ENCODE measurements around the gene STX10. TPM values are rescaled to one million over a fixed set of nuclear protein-coding genes. Genes with fewer than 3 reads are reported as not detected.

STX10 gene
- total RNA-seq, 1 donor from 2014 or later = 75.3 TPM

DNA sequence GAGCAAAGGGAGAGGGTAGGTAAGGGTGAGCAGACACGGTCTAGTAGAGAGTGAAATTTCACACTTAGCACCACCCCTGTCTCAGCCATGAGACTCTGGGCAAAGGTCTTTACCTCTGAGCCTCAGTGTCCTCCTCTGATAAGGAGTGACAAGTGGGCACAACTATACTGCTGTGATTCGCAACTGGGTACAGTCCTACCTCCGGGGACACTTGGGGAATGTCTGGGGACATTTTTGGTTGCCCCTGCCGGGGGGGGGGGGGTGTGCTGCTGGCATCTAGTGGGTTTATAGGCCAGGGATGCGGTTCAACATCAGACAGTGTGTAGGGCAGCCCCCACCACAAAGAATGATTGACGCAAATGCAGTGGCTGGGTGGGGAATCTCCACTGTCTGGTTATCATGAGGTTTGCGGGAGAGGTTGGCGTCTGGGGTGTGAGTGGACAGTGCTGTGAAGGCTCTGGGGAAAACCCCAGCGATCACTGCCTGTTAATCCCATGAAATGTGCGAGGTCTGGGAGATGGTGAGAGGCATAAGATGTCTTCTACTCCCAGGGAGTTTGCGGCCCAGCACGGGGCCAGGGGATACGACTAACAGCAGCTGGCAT is 27.8 kb downstream of the STX10 start:
- FAIRE-seq (no peak), DNase-seq (ENCODE audit: low read depth) (no peak)
- TF ChIP-seq, protein P1, sequence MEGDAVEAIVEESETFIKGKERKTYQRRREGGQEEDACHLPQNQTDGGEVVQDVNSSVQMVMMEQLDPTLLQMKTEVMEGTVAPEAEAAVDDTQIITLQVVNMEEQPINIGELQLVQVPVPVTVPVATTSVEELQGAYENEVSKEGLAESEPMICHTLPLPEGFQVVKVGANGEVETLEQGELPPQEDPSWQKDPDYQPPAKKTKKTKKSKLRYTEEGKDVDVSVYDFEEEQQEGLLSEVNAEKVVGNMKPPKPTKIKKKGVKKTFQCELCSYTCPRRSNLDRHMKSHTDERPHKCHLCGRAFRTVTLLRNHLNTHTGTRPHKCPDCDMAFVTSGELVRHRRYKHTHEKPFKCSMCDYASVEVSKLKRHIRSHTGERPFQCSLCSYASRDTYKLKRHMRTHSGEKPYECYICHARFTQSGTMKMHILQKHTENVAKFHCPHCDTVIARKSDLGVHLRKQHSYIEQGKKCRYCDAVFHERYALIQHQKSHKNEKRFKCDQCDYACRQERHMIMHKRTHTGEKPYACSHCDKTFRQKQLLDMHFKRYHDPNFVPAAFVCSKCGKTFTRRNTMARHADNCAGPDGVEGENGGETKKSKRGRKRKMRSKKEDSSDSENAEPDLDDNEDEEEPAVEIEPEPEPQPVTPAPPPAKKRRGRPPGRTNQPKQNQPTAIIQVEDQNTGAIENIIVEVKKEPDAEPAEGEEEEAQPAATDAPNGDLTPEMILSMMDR (IDR thresholded peaks at IDR 0.05; ENCODE audit: insufficient read depth, low read length, severe bottlenecking) = no peak
- Histone ChIP-seq H3K27me3 (ENCODE audit: control insufficient read depth, insufficient read depth, low read length) (no peaks in the 10 kb centered on the region), H3K4me3 (ENCODE audit: low read depth, low read length) (no peak overlapping the region), H3K36me3 (ENCODE audit: control insufficient read depth, insufficient read depth, low read length) (peaks cover 6% of the 10 kb centered on the region)

DNA sequence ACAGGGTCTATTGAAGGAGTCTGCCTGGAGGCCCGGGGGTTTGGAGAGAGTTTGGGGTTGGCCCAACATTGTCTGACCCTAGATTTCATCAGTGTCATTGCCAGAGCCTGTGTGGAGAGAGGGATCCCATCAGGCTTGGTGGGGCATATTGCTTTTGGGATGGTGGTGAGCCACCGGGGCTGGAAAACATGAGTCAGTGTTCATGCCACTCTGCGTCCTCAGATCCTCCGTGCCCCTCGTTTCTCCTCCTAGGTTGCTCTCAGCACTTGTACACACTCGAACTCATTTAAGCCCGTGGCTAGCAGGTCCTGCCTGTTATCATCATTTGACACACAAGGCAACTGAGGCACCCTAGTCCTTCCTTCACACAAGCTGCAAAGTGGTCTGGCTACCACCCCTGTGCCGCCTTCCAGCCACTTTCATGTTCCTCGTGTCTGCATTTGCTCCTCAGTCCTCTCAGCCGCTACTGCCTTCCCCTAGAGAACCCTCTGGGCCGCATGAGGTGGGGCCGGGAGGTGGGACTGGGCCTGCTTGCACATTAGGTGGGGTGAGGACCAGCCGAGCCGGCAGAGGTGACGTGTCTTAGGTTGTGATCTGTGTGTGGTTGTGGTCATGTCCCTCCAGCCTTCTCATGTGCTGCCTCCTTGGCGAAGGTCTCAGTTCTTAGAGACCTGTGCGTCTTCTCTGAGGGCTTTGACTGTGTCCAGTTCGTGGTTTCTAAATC is 28.5 kb downstream of the STX10 start:
- Histone ChIP-seq H3K27me3 (ENCODE audit: control insufficient read depth, insufficient read depth, low read length) (no peaks in the 10 kb centered on the region), H3K4me3 (ENCODE audit: low read depth, low read length) (no peak overlapping the region), H3K36me3 (ENCODE audit: control insufficient read depth, insufficient read depth, low read length) (peaks cover 6% of the 10 kb centered on the region)
- TF ChIP-seq, protein P1 (IDR thresholded peaks at IDR 0.05; ENCODE audit: insufficient read depth, low read length, severe bottlenecking) = no peak
- no peak for DNase-seq (ENCODE audit: low read depth)
- FAIRE-seq = no peak

DNA sequence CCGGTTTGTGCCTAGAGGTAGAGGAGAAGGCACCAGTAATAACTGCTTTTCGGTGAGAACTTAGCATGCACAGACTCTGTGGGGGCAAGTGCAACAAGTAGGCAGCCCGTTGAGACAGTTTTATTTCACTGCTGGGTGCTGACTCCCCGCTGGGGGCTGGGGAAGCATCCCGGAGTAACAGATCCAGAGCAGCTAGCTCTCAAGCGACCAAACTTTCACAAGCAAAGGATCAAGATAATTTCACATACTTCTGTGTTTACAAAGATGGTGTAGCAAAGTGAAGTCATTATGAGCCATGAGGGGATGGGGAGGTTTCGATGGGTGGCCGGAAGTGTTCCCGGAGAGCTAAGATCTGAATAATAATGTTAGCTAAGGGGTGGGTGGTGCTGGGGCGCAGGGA is 29.4 kb downstream of the STX10 start:
- Histone ChIP-seq H3K27me3 (ENCODE audit: control insufficient read depth, insufficient read depth, low read length) (no peaks in the 10 kb centered on the region), H3K4me3 (ENCODE audit: low read depth, low read length) (no peak overlapping the region), H3K36me3 (ENCODE audit: control insufficient read depth, insufficient read depth, low read length) (peaks cover 4% of the 10 kb centered on the region)
- TF ChIP-seq, protein P1 (IDR thresholded peaks at IDR 0.05; ENCODE audit: insufficient read depth, low read length, severe bottlenecking) = no peak
- DNase-seq (ENCODE audit: low read depth) = no peak
- no peak for FAIRE-seq

DNA sequence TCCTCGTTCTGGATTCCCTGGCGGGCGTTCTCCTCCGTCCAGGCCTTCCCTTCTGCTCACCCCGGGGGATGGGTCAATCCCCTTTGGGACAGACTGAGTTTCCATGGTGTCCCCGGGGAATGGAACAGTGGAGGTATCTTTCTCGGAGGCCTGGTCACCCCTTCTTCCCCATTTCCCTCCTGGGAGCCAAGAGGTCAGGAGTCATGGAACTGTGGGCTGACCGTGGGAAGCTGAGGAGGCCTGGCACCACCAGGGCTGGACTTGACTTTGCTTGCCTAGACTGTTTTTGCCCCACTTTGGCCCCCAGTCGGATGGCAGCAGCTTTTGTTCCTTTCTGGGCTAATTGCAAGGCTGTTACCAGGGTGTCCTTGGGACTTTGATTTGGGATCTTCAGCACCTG is 30.1 kb downstream of the STX10 start:
- FAIRE-seq = no peak
- DNase-seq (ENCODE audit: low read depth) = no peak
- peaks cover 6% of the 10 kb centered on the region for H3K36me3 ChIP-seq (ENCODE audit: control insufficient read depth, insufficient read depth, low read length)
- H3K4me3 ChIP-seq (ENCODE audit: low read depth, low read length) = no peak overlapping the region
- no peaks in the 10 kb centered on the region for H3K27me3 ChIP-seq (ENCODE audit: control insufficient read depth, insufficient read depth, low read length)
- TF ChIP-seq, protein P1 (IDR thresholded peaks at IDR 0.05; ENCODE audit: insufficient read depth, low read length, severe bottlenecking) = no peak

DNA sequence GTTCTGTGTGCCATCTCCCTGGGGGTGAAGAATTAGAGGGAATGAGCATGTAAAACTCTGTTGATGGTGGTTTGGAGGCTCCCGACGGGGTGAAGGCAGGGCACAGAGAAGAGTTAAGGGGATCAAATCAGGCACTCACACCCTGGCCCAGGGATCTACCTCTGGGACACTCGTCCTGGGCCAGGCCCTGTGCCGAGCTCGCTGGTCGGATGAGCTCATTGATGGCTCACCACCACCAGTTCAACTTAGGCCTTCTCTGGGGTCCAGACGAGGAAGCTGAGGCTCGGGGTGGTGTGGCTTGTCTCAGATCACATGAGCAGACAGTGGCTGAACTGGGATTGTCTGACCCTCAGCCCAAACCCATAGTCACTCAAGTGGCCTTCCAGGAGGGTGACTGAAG is 30.5 kb downstream of the STX10 start:
- FAIRE-seq (no peak), DNase-seq (ENCODE audit: low read depth) (no peak)
- Histone ChIP-seq H3K4me3 (ENCODE audit: low read depth, low read length) (no peak overlapping the region), H3K36me3 (ENCODE audit: control insufficient read depth, insufficient read depth, low read length) (peaks cover 7% of the 10 kb centered on the region), H3K27me3 (ENCODE audit: control insufficient read depth, insufficient read depth, low read length) (no peaks in the 10 kb centered on the region)
- TF ChIP-seq, protein P1 (IDR thresholded peaks at IDR 0.05; ENCODE audit: insufficient read depth, low read length, severe bottlenecking) = no peak

All from bronchial epithelial cell (primary cell).